ENCODE results near the gene MARCHF6. TPM values are rescaled to one million over a fixed set of nuclear protein-coding genes. Genes with fewer than 3 reads are reported as not detected.

The MARCHF6 gene
- total and polyA plus RNA-seq, 2 of the 8 experiments (the other 6 are each of a cell fraction or from before 2014, with no cell fraction given): 93.1 to 118 TPM

- 69% methylated on average over 16 of the region's 16 CpGs; no CpG with 5 or more reads in 1 of the 2 experiments for WGBS, 2 experiments (ENCODE audit: extremely low coverage in 1 of 2, insufficient coverage in 1 of 2, insufficient read length in 1 of 2, insufficient replicate concordance in 2 of 2, low coverage in 1 of 2, low lambda C conversion rate in 2 of 2, missing lambda C conversion rate in 1 of 2)
- H3K4me3 ChIP-seq (ENCODE audit: extremely low read depth in 1 of 4, insufficient read depth in 2 of 4, low read depth in 3 of 4, low read length in 4 of 4): peak overlapping the region; percentile 88 to 89 (median 89)
- no peak overlapping the region for H4K91ac ChIP-seq (replicated peaks; ENCODE audit: insufficient read length, low read length)
- no peak overlapping the region for H2AFZ ChIP-seq (ENCODE audit: low read length)
- H3K27ac ChIP-seq (ENCODE audit: low read depth, low read length): no peak overlapping the region
- H3K23ac ChIP-seq (ENCODE audit: insufficient read length): no peak overlapping the region
- H2BK120ac ChIP-seq (replicated peaks; ENCODE audit: low read depth, low read length): no peak overlapping the region
- peaks cover 10 to 60% of the 10 kb centered on the region in 2 experiments for H3K79me2 ChIP-seq (ENCODE audit: control insufficient read depth in 1 of 2, insufficient read depth in 2 of 2, low read length in 2 of 2)
- TF ChIP-seq CHD1 (IDR thresholded peaks at IDR 0.05; ENCODE audit: low read depth, low read length) (no peak), E2F6 (IDR thresholded peaks at IDR 0.05) (no peak), SP4 (IDR thresholded peaks at IDR 0.05; ENCODE audit: low read length) (no peak), SIX5 (IDR thresholded peaks at IDR 0.05; ENCODE audit: low read depth, low read length) (no peak), JUN (IDR thresholded peaks at IDR 0.05; ENCODE audit: low read depth, low read length) (no peak), EZH2 (IDR thresholded peaks at IDR 0.05; ENCODE audit: low read depth, low read length, severe bottlenecking) (no peak), FOSL1 (IDR thresholded peaks at IDR 0.05; ENCODE audit: insufficient read depth, low read depth, low read length) (no peak), RNF2 (IDR thresholded peaks at IDR 0.05; ENCODE audit: borderline replicate concordance, low read depth, low read length, missing control alignments, poor library complexity, severe bottlenecking) (no peak), ASH2L (IDR thresholded peaks at IDR 0.05; ENCODE audit: low read length) (no peak)
- no peak overlapping the region for H3K56ac ChIP-seq (replicated peaks; ENCODE audit: insufficient read length, low read depth, low read length)
- peaks cover 9 to 10% of the 10 kb centered on the region in 2 experiments for H4K20me1 ChIP-seq (replicated peaks in 1 of 2; ENCODE audit: control insufficient read depth in 1 of 2, insufficient read depth in 2 of 2, low read length in 2 of 2)
- peaks cover 2 to 11% (median 6%) of the 10 kb centered on the region in 4 experiments; a peak in 6 of 7 replicates for H3K4me1 ChIP-seq (replicated peaks in 1 of 4; ENCODE audit: control insufficient read depth in 3 of 4, insufficient read depth in 4 of 4, low read length in 3 of 4)
- H4K8ac ChIP-seq (ENCODE audit: extremely low read depth, insufficient read depth, low read length): no peak overlapping the region
- no peak overlapping the region for H4K5ac ChIP-seq (ENCODE audit: insufficient read length, low read depth, low read length)
- H3K4ac ChIP-seq (replicated peaks; ENCODE audit: insufficient read length, low read depth, low read length): no peak overlapping the region
- peak overlapping the region; percentile 55 to 69 for H3K4me2 ChIP-seq (ENCODE audit: insufficient read depth in 1 of 2, low read depth in 2 of 2, low read length in 2 of 2)
- no peak overlapping the region for H2BK12ac ChIP-seq (ENCODE audit: low read depth, low read length)
- H3K9me3 ChIP-seq (ENCODE audit: insufficient read depth in 2 of 2, low read depth in 1 of 2, low read length in 1 of 2): no peaks in the 10 kb centered on the region
- ChIA-PET POLR2A (ENCODE audit: partially characterized antibody) (interaction anchor here (0.9 to 1.4 kb wide), 4 partner anchors 12 to 105 kb away, joined by 3 to 7 read pairs (median 4); partner anchors contain the start of genes ATPSCKMT and CCT5), CTCF (ENCODE audit: partially characterized antibody) (interaction anchor here (0.6 to 3.0 kb wide), 2 partner anchors 9 to 12 kb away, joined by 3 to 10 read pairs; no protein-coding TSS in a partner anchor)
- H2BK5ac ChIP-seq (ENCODE audit: low read depth, low read length): no peak overlapping the region
- H2AK5ac ChIP-seq (ENCODE audit: low read depth, low read length): no peak overlapping the region
- H2BK20ac ChIP-seq (ENCODE audit: low read length): no peak overlapping the region
- H2BK15ac ChIP-seq (ENCODE audit: low read length): no peak overlapping the region
- no peak overlapping the region for H3K14ac ChIP-seq (ENCODE audit: insufficient read length)
- peaks cover 0 to 6% (median under 1%) of the 10 kb centered on the region in 4 experiments; a peak in 1 of 7 replicates for H3K27me3 ChIP-seq (replicated peaks in 1 of 4; ENCODE audit: control insufficient read depth in 3 of 4, extremely low read depth in 1 of 4, insufficient read depth in 3 of 4, low read length in 3 of 4)
- DNase-seq (ENCODE audit: low read depth in 1 of 2, low spot score in 2 of 2) (no peak), FAIRE-seq (no peak)
- H3K18ac ChIP-seq (ENCODE audit: extremely low read depth, low read length): no peak overlapping the region
- H3K23me2 ChIP-seq (ENCODE audit: low read depth, low read length): peaks cover 4% of the 10 kb centered on the region; the same call in 1 of the 2 replicates
- peaks cover under 1% of the 10 kb centered on the region; the same call in 1 of the 2 replicates for H3K79me1 ChIP-seq (ENCODE audit: low read depth, low read length)
- H3K9ac ChIP-seq (replicated peaks in 1 of 4; ENCODE audit: extremely low read depth in 1 of 4, low read depth in 3 of 4, low read length in 3 of 4): peak overlapping the region in 2 of 4 experiments; percentile 25 to 85; a peak in 2 of 7 replicates
- no peaks in the 10 kb centered on the region; a peak in 1 of 8 replicates for H3K36me3 ChIP-seq (ENCODE audit: control insufficient read depth in 2 of 4, insufficient read depth in 4 of 4, low read length in 3 of 4)
Observed at GRCh38 chr5:10355071-10355889, 1.8 kb downstream of the MARCHF6 start.

Data from H1 (cell line).